HL-60 (cell line): ENCODE results near the gene MARVELD1.

ENCODE experiments used
- DNase-seq, 2 experiments: peaks; one replicate each; pipeline ENCODE4 v3.0.0-alpha.2; 2010 to 2020; ENCODE audit warnings: low read depth in 1 of 2, low spot score in 1 of 2
- H3K27ac ChIP-seq: fragments of 250-450 bp; sonication (Bioruptor Pico); replicated peaks from 2 replicates; pipeline ENCODE4 v1.5.1; 2020; ENCODE audit warnings: mild to moderate bottlenecking, moderate library complexity
- H3K27me3 ChIP-seq: fragments of 250-450 bp; sonication (Bioruptor Pico); 2 replicates; pipeline ENCODE4 v1.5.1; 2021; ENCODE audit warnings: mild to moderate bottlenecking, moderate library complexity; ENCODE audit not compliant: insufficient read depth, poor library complexity, severe bottlenecking
- H3K4me3 ChIP-seq: replicated peaks from 2 replicates; pipeline ENCODE4 v1.5.1; 2011; ENCODE audit warnings: mild to moderate bottlenecking, control low read depth, low read length; ENCODE audit not compliant: insufficient read depth
- CTCF ChIP-seq: IDR thresholded peaks from one replicate; pipeline ENCODE4 v1.5.1; 2011; ENCODE audit warnings: low read length, control low read depth, inconsistent platforms; ENCODE audit not compliant: insufficient read depth
- GABPA ChIP-seq: IDR thresholded peaks from 2 replicates; pipeline ENCODE4 v1.6.1; 2012; ENCODE audit warnings: low read depth
- POLR2AphosphoS5 ChIP-seq: IDR thresholded peaks from 2 replicates; pipeline ENCODE4 v1.6.1; 2012; ENCODE audit warnings: low read depth
- SPI1 ChIP-seq: IDR thresholded peaks from 2 replicates; pipeline ENCODE4 v1.6.1; 2012; ENCODE audit warnings: low read depth, mild to moderate bottlenecking, borderline replicate concordance
- TF ChIP-seq, protein P1 (sequence below): IDR thresholded peaks from 2 replicates; pipeline ENCODE4 v1.6.1; 2012; ENCODE audit warnings: low read depth; ENCODE audit not compliant: insufficient replicate concordance

MARVELD1 gene

GRCh38 chr10:97704341-97704740 is 9.2 kb upstream of the MARVELD1 start:
- no peak overlapping the region for H3K4me3 ChIP-seq
- DNase-seq, result no peak
- H3K27me3 ChIP-seq, result no peaks in the 10 kb centered on the region
- TF ChIP-seq SPI1 (no peak), CTCF (no peak), GABPA (no peak), POLR2AphosphoS5 (no peak)
- TF ChIP-seq, protein P1, sequence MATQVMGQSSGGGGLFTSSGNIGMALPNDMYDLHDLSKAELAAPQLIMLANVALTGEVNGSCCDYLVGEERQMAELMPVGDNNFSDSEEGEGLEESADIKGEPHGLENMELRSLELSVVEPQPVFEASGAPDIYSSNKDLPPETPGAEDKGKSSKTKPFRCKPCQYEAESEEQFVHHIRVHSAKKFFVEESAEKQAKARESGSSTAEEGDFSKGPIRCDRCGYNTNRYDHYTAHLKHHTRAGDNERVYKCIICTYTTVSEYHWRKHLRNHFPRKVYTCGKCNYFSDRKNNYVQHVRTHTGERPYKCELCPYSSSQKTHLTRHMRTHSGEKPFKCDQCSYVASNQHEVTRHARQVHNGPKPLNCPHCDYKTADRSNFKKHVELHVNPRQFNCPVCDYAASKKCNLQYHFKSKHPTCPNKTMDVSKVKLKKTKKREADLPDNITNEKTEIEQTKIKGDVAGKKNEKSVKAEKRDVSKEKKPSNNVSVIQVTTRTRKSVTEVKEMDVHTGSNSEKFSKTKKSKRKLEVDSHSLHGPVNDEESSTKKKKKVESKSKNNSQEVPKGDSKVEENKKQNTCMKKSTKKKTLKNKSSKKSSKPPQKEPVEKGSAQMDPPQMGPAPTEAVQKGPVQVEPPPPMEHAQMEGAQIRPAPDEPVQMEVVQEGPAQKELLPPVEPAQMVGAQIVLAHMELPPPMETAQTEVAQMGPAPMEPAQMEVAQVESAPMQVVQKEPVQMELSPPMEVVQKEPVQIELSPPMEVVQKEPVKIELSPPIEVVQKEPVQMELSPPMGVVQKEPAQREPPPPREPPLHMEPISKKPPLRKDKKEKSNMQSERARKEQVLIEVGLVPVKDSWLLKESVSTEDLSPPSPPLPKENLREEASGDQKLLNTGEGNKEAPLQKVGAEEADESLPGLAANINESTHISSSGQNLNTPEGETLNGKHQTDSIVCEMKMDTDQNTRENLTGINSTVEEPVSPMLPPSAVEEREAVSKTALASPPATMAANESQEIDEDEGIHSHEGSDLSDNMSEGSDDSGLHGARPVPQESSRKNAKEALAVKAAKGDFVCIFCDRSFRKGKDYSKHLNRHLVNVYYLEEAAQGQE, result no peak
- H3K27ac ChIP-seq, result no peak overlapping the region

GRCh38 chr10:97705006-97705670 is 8.4 kb upstream of the MARVELD1 start:
- no peak for DNase-seq
- Histone ChIP-seq H3K4me3 (no peak overlapping the region), H3K27me3 (no peaks in the 10 kb centered on the region), H3K27ac (no peak overlapping the region)
- no peak for TF ChIP-seq CTCF
- no peak for TF ChIP-seq GABPA
- no peak for TF ChIP-seq POLR2AphosphoS5
- no peak for TF ChIP-seq SPI1
- TF ChIP-seq, protein P1, result no peak

- Histone ChIP-seq H3K4me3 (no peak overlapping the region), H3K27ac (no peak overlapping the region), H3K27me3 (no peaks in the 10 kb centered on the region)
- no peak for TF ChIP-seq GABPA
- TF ChIP-seq, protein P1, result no peak
- no peak for TF ChIP-seq POLR2AphosphoS5
- TF ChIP-seq CTCF, result no peak
- TF ChIP-seq SPI1, result no peak
- DNase-seq, result no peak
Measured at GRCh38 chr10:97707134-97707861, 6.2 kb upstream of the MARVELD1 start.
